ENCODE measurements around the gene SMARCB1. TPM values are rescaled to one million over a fixed set of nuclear protein-coding genes. Genes with fewer than 3 reads are reported as not detected.

SMARCB1 gene
- total and polyA plus RNA-seq, 2 experiments from 2014 or later: 114 to 132 TPM

- no peak for DNase-seq (ENCODE audit: low spot score)
- H2AFZ ChIP-seq: no peak overlapping the region
- H3K79me2 ChIP-seq (replicated peaks; ENCODE audit: insufficient read depth): peaks cover 56% of the 10 kb centered on the region
- peaks cover 21% of the 10 kb centered on the region for H3K36me3 Mint-ChIP-seq (ENCODE audit: low read depth)
- no peaks in the 10 kb centered on the region for H3K36me3 ChIP-seq (ENCODE audit: insufficient read depth)
- no peaks in the 10 kb centered on the region for H3K9me2 ChIP-seq (ENCODE audit: insufficient read depth)
- H4K20me1 ChIP-seq (replicated peaks; ENCODE audit: insufficient read depth): peaks cover 29% of the 10 kb centered on the region
- TF ChIP-seq ETS1 (IDR thresholded peaks at IDR 0.05) (no peak), EZH2phosphoT487 (IDR thresholded peaks at IDR 0.05; ENCODE audit: unreplicated experiment) (no peak), NANOG (IDR thresholded peaks at IDR 0.05; ENCODE audit: borderline replicate concordance) (no peak), REST (IDR thresholded peaks at IDR 0.05; ENCODE audit: unreplicated experiment) (no peak), STAT1 (IDR thresholded peaks at IDR 0.05; ENCODE audit: unreplicated experiment) (no peak), JUNB (IDR thresholded peaks at IDR 0.05; ENCODE audit: unreplicated experiment) (no peak), CREB1 (CRISPR knock-in tag; IDR thresholded peaks at IDR 0.05; ENCODE audit: low read depth) (no peak), POLR2AphosphoS5 (IDR thresholded peaks at IDR 0.05; ENCODE audit: low read depth) (no peak), ZNF331 (CRISPR knock-in tag; IDR thresholded peaks at IDR 0.05; ENCODE audit: low read depth) (no peak), ZNF114 (CRISPR knock-in tag; IDR thresholded peaks at IDR 0.05) (no peak), EZH2 (IDR thresholded peaks at IDR 0.05; ENCODE audit: low read depth, unreplicated experiment) (no peak)
- TF ChIP-seq, protein P1, sequence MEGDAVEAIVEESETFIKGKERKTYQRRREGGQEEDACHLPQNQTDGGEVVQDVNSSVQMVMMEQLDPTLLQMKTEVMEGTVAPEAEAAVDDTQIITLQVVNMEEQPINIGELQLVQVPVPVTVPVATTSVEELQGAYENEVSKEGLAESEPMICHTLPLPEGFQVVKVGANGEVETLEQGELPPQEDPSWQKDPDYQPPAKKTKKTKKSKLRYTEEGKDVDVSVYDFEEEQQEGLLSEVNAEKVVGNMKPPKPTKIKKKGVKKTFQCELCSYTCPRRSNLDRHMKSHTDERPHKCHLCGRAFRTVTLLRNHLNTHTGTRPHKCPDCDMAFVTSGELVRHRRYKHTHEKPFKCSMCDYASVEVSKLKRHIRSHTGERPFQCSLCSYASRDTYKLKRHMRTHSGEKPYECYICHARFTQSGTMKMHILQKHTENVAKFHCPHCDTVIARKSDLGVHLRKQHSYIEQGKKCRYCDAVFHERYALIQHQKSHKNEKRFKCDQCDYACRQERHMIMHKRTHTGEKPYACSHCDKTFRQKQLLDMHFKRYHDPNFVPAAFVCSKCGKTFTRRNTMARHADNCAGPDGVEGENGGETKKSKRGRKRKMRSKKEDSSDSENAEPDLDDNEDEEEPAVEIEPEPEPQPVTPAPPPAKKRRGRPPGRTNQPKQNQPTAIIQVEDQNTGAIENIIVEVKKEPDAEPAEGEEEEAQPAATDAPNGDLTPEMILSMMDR (conservative IDR thresholded peaks at IDR 0.05; ENCODE audit: low read depth in 2 of 2): no peak
- TF ChIP-seq, protein P2, sequence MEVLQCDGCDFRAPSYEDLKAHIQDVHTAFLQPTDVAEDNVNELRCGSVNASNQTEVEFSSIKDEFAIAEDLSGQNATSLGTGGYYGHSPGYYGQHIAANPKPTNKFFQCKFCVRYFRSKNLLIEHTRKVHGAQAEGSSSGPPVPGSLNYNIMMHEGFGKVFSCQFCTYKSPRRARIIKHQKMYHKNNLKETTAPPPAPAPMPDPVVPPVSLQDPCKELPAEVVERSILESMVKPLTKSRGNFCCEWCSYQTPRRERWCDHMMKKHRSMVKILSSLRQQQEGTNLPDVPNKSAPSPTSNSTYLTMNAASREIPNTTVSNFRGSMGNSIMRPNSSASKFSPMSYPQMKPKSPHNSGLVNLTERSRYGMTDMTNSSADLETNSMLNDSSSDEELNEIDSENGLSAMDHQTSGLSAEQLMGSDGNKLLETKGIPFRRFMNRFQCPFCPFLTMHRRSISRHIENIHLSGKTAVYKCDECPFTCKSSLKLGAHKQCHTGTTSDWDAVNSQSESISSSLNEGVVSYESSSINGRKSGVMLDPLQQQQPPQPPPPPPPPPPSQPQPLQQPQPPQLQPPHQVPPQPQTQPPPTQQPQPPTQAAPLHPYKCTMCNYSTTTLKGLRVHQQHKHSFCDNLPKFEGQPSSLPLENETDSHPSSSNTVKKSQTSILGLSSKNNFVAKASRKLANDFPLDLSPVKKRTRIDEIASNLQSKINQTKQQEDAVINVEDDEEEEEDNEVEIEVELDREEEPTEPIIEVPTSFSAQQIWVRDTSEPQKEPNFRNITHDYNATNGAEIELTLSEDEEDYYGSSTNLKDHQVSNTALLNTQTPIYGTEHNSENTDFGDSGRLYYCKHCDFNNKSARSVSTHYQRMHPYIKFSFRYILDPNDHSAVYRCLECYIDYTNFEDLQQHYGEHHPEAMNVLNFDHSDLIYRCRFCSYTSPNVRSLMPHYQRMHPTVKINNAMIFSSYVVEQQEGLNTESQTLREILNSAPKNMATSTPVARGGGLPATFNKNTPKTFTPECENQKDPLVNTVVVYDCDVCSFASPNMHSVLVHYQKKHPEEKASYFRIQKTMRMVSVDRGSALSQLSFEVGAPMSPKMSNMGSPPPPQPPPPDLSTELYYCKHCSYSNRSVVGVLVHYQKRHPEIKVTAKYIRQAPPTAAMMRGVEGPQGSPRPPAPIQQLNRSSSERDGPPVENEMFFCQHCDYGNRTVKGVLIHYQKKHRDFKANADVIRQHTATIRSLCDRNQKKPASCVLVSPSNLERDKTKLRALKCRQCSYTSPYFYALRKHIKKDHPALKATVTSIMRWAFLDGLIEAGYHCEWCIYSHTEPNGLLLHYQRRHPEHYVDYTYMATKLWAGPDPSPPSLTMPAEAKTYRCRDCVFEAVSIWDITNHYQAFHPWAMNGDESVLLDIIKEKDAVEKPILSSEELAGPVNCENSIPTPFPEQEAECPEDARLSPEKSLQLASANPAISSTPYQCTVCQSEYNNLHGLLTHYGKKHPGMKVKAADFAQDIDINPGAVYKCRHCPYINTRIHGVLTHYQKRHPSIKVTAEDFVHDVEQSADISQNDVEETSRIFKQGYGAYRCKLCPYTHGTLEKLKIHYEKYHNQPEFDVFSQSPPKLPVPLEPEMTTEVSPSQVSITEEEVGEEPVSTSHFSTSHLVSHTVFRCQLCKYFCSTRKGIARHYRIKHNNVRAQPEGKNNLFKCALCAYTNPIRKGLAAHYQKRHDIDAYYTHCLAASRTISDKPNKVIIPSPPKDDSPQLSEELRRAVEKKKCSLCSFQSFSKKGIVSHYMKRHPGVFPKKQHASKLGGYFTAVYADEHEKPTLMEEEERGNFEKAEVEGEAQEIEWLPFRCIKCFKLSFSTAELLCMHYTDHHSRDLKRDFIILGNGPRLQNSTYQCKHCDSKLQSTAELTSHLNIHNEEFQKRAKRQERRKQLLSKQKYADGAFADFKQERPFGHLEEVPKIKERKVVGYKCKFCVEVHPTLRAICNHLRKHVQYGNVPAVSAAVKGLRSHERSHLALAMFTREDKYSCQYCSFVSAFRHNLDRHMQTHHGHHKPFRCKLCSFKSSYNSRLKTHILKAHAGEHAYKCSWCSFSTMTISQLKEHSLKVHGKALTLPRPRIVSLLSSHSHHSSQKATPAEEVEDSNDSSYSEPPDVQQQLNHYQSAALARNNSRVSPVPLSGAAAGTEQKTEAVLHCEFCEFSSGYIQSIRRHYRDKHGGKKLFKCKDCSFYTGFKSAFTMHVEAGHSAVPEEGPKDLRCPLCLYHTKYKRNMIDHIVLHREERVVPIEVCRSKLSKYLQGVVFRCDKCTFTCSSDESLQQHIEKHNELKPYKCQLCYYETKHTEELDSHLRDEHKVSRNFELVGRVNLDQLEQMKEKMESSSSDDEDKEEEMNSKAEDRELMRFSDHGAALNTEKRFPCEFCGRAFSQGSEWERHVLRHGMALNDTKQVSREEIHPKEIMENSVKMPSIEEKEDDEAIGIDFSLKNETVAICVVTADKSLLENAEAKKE (CRISPR knock-in tag; IDR thresholded peaks at IDR 0.05): no peak
- peak overlapping the region; percentile 97 for H3K4me3 ChIP-seq
- no peaks in the 10 kb centered on the region for H3K27me3 ChIP-seq (ENCODE audit: insufficient read depth)
- H3K4me1 ChIP-seq (ENCODE audit: insufficient read depth): peaks cover 27% of the 10 kb centered on the region
- H3K4me3 Mint-ChIP-seq: peak overlapping the region; percentile 96
- peaks cover 6% of the 10 kb centered on the region for H3K27me3 Mint-ChIP-seq (ENCODE audit: insufficient read depth, low read depth, poor library complexity)
- H3K27ac ChIP-seq (ENCODE audit: low read depth): no peak overlapping the region
- H3K27ac Mint-ChIP-seq: no peak overlapping the region
- H3K4me1 Mint-ChIP-seq: peaks cover 26% of the 10 kb centered on the region
- H3F3A ChIP-seq (replicated peaks; ENCODE audit: low read depth): 0 out of 2 replicates have a peak, but pooled peaks cover 13% of the 10 kb centered on the region
- no peak for ATAC-seq
- H3K4me2 ChIP-seq: peak overlapping the region; percentile 97
- H3K9me3 Mint-ChIP-seq: no peaks in the 10 kb centered on the region
Observed at GRCh38 chr22:23787910-23788309, 1.1 kb downstream of the SMARCB1 start.

Data from GM23338 (cell line).